Smooth muscle cell (in vitro differentiated cells): ENCODE results near the gene LGI2. TPM values are rescaled to one million over a fixed set of nuclear protein-coding genes. Genes with fewer than 3 reads are reported as not detected.

Experiments
- DNase-seq: peaks from one replicate; lab custom pipeline; 2025; ENCODE audit not compliant: unreplicated experiment; lab: John Stamatoyannopoulos, UW
- H2AFZ ChIP-seq: fragments of 200-600 bp; sonication (generic); 2 replicates; pipeline ENCODE4 v1.6.0; 2016; ENCODE audit warnings: antibody characterized with exemption, low read depth, mild to moderate bottlenecking
- H3F3A ChIP-seq: fragments of 200-600 bp; sonication (generic); 2 replicates; pipeline ENCODE4 v1.6.0; 2017; ENCODE audit warnings: antibody characterized with exemption, low read depth
- H3K27ac ChIP-seq: fragments of 200-600 bp; sonication (generic); 2 replicates; pipeline ENCODE4 v1.5.1; 2016; ENCODE audit warnings: low read depth, mild to moderate bottlenecking
- H3K27me3 ChIP-seq: fragments of 200-600 bp; sonication (generic); 2 replicates; pipeline ENCODE4 v1.6.1; 2016; ENCODE audit warnings: low read depth, mild to moderate bottlenecking
- H3K36me3 ChIP-seq: fragments of 200-600 bp; sonication (generic); 2 replicates; pipeline ENCODE4 v1.5.1; 2016; ENCODE audit warnings: low read depth
- H3K4me1 ChIP-seq: fragments of 200-600 bp; sonication (generic); 2 replicates; pipeline ENCODE4 v1.5.1; 2016; ENCODE audit warnings: low read depth
- H3K4me2 ChIP-seq: fragments of 200-600 bp; sonication (generic); 2 replicates; pipeline ENCODE4 v1.6.0; 2016; ENCODE audit warnings: mild to moderate bottlenecking
- H3K4me3 ChIP-seq: fragments of 200-600 bp; sonication (generic); 2 replicates; pipeline ENCODE4 v1.5.1; 2016; ENCODE audit warnings: mild to moderate bottlenecking
- H3K79me2 ChIP-seq: fragments of 200-600 bp; sonication (generic); 2 replicates; pipeline ENCODE4 v1.6.0; 2016; ENCODE audit warnings: low read depth, mild to moderate bottlenecking
- H3K9ac ChIP-seq: fragments of 200-600 bp; sonication (generic); 2 replicates; pipeline ENCODE4 v1.6.0; 2016; ENCODE audit warnings: low read depth
- H3K9me3 ChIP-seq: fragments of 200-600 bp; sonication (generic); replicated peaks from 2 replicates; pipeline ENCODE4 v1.5.1; 2016; ENCODE audit warnings: low read depth
- H4K20me1 ChIP-seq: fragments of 200-600 bp; sonication (generic); 2 replicates; pipeline ENCODE4 v1.6.0; 2016; ENCODE audit warnings: low read depth
- CTCF ChIP-seq: fragments of 200-600 bp; sonication (generic); IDR thresholded peaks from 2 replicates; pipeline ENCODE4 v1.5.1; 2017; ENCODE audit warnings: borderline replicate concordance, mild to moderate bottlenecking, antibody characterized with exemption; ENCODE audit not compliant: insufficient read depth, poor library complexity, severe bottlenecking
- WGBS: methylation state at CpG from one replicate; pipeline ENCODE4 v1.1.7; 2016; ENCODE audit warnings: low lambda C conversion rate; 5-methylcytosine and 5-hydroxymethylcytosine counted together
- polyA plus RNA-seq: library from polyadenylated mRNA; unstranded; fragments of >200 nt; fragmentation: Nextera tagmentation; extraction: Ambion mirVana; gene quantifications from 2 replicates; pipeline ENCODE4 v1.2.1, GENCODE V29; 2016
- total RNA-seq: library from RNA; depleted of rRNA; stranded (reverse); fragments of >200 nt; gene quantifications from 2 replicates; pipeline ENCODE4 v1.2.3, GENCODE V29; 2014

LGI2 gene, protein sequence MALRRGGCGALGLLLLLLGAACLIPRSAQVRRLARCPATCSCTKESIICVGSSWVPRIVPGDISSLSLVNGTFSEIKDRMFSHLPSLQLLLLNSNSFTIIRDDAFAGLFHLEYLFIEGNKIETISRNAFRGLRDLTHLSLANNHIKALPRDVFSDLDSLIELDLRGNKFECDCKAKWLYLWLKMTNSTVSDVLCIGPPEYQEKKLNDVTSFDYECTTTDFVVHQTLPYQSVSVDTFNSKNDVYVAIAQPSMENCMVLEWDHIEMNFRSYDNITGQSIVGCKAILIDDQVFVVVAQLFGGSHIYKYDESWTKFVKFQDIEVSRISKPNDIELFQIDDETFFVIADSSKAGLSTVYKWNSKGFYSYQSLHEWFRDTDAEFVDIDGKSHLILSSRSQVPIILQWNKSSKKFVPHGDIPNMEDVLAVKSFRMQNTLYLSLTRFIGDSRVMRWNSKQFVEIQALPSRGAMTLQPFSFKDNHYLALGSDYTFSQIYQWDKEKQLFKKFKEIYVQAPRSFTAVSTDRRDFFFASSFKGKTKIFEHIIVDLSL
- total RNA-seq (3.1 and 9.1 TPM in 2 replicates), polyA plus RNA-seq (2.1 and 9.3 TPM in 2 replicates)

- H3K27ac ChIP-seq = no peak within 1 kb of the TSS
- peak within 1 kb of the TSS; percentile 61 for H3K4me3 ChIP-seq
- H2AFZ ChIP-seq = peak within 1 kb of the TSS; percentile 64
- peak within 1 kb of the TSS; percentile 96 for H3K4me2 ChIP-seq
- no peaks in the 10 kb centered on the region for H3F3A ChIP-seq
- H4K20me1 ChIP-seq = no peaks in the 10 kb centered on the region
- no peak within 1 kb of the TSS for H3K9ac ChIP-seq
- peak; percentile 52 for DNase-seq
- no peak for TF ChIP-seq CTCF
- no peaks in the 10 kb centered on the region for H3K79me2 ChIP-seq
- peaks cover 4% of the 10 kb centered on the region for H3K4me1 ChIP-seq
- H3K36me3 ChIP-seq = no peaks in the 10 kb centered on the region
- peaks cover 36% of the 10 kb centered on the region for H3K27me3 ChIP-seq
- no peaks in the 10 kb centered on the region for H3K9me3 ChIP-seq
- 2% methylated on average over 46 of the region's 92 CpGs for WGBS
Observed at GRCh38 chr4:25030277-25031076, at the start of gene LGI2. TSS of gene LGI2 (minus strand) at chr4:25030946. CDS start at chr4:25030693, 253 bp downstream.

DNA sequence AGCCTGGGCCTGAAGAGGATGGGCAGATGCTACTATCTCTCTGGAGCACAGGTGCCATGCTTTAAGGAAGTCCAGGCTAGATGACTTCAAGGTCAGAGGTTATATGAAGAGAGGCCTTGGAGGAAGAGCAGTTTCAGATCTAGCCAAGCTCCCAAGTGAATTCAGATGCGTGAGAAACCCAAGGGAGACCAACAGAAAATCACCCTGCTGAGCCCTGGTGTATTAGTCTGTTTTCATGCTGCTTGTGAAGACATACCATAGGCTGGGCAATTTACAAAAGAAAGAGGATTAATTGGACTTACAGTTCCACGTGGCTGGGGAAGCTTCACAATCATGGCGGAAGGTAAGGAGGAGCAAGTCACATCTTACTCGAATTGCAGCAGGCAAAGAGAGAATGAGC lies 47.8 kb upstream of the LGI2 start:
- H3K27me3 ChIP-seq = no peaks in the 10 kb centered on the region
- H3K79me2 ChIP-seq = no peaks in the 10 kb centered on the region
- WGBS = 85% methylated on average over 4 of the region's 4 CpGs

GRCh38 chr4:25076625-25077398 lies 46.1 kb upstream of the LGI2 start:
- H3K4me2 ChIP-seq = no peak overlapping the region
- WGBS = 100% methylated on average over 3 of the region's 3 CpGs
- no peak for TF ChIP-seq CTCF

More for the DNA sequence above, 47.8 kb upstream of the LGI2 start:
- Histone ChIP-seq H3K4me1 (no peaks in the 10 kb centered on the region), H3K4me2 (no peak overlapping the region), H3F3A (no peaks in the 10 kb centered on the region), H2AFZ (no peak overlapping the region), H4K20me1 (no peaks in the 10 kb centered on the region), H3K9me3 (no peaks in the 10 kb centered on the region), H3K27ac (no peak overlapping the region), H3K4me3 (no peak overlapping the region), H3K36me3 (no peaks in the 10 kb centered on the region), H3K9ac (no peak overlapping the region)
- DNase-seq = no peak
- TF ChIP-seq CTCF = no peak

More at GRCh38 chr4:25076625-25077398, 46.1 kb upstream of the LGI2 start:
- Histone ChIP-seq H3K9me3 (no peaks in the 10 kb centered on the region), H3K4me1 (no peaks in the 10 kb centered on the region), H3K4me3 (no peak overlapping the region), H3K36me3 (no peaks in the 10 kb centered on the region), H2AFZ (no peak overlapping the region), H3K9ac (no peak overlapping the region), H3K79me2 (no peaks in the 10 kb centered on the region), H4K20me1 (no peaks in the 10 kb centered on the region), H3F3A (no peaks in the 10 kb centered on the region), H3K27me3 (no peaks in the 10 kb centered on the region), H3K27ac (no peak overlapping the region)
- no peak for DNase-seq
